Right kidney (tissue), 1 donor: ENCODE results near the gene NOL4L.

Experiments
- DNase-seq: peaks from one replicate; pipeline ENCODE4 v3.0.0-alpha.2; 2016

Gene NOL4L

DNA sequence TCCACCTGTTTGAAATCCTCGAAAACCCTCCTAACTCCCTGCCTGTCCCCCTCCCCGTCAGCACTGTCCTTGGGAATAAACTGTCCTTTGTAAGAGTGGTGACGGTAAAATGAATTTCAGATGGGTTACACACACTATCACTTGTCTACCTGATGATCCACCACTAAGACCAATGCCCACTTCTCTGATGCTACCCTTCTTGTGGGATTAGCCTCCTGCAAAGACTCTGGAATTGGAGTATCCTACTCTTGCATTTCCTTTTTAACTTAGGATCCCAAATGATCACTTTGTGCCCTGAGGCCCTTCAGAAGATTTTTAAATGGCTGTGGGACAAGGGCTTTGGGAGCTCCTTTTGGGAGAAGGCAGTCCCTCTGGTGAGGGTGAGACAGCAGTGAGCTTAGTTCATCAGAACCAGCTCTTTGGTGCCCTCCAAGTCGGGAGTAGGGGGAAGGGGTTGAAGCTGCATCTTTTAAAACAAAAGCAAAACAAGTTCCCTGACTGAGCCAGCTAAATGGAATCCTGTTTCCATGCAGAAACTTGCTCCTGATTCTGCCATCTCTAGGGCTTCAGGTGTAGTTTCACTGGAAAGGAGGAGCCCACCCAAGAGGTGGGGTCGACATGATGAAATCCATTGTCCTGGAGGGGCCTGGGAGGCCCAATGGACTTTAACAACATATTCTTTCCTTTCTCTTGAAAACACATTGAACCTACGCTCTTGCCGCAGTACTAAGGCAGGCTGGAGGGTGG lies 140.5 kb downstream of the NOL4L start:
- DNase-seq, result no peak

DNA sequence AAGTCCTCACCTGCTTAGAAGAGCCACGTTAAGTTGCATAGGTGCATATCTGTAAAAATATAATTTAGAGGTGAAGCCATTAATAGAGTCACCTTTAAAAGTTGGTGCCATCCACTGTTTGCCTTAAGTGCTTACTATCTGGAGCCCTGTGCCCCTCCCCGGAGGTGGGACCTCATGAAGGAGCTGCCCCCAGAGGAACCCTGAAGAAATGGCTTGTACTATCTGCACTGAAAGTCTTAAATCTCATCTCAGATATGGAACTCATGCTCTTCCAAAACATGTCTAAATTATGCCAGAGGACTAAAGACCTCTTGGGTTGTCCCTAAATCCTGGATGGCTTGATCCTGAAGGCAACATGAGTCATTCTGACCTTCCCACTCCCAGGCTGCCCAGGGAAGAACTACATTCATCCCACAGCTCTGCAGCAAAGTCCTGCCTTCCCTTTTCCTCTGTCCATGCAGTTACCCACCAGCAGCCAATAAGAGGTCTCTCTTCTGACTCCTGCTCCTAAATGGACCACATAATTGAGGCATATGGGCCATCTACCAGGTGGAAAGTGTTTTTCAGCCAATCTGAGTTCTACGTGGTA lies 141.7 kb downstream of the NOL4L start:
- no peak for DNase-seq

DNA sequence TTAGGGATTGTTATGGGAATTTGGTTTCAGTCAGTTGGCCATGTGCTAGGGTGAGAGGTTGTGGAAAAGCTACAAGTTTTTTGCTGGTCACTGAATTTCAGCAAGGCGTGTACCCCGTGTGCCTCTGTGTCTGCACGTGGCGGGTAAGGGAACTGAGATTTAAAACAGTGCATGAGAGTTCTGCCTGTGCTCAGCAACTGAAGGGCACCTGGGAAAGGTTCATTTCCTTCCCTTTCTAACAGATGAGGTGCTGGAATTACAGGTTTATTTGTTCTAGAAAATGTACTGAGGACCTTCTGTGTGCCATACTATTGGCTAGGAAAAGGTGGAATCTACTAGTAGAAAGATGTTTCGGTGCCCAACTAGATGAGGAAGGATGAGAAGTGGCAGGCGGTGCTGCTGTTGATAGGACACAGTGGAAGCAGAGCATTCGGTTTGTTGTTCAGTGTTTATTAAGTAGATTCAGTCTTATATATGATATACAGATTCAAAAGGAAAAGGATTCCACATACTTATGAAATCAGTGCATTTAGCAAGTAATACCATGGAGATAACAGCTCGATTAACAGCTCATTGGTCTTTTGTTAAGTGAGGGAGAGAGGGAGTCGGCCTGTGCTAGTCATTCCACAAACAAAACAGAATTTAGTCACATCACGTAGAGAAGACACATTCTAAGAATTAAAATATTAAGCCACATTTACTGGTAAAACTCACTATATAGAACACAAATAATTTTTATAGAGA lies 142.3 kb downstream of the NOL4L start:
- no peak for DNase-seq

DNA sequence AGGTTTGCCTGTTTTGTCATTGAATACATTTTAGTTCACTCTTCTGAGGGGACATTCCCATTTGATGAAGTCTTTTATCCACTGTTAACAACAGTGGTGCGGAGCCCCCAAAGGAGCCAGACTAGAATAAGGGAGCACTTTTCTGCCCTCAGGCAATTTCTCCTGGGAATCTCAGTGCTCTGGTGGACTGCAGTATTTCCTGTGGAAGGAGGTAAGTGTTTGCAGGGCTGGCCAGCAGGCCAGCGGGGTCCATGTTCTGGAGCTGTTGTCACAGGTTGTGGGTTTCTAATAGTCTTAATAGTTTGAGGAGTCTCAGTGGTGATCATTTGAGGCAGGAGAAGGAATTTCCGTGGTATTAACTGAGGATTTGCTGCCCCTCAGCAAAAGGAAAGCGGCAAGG lies 143.5 kb downstream of the NOL4L start:
- no peak for DNase-seq

DNA sequence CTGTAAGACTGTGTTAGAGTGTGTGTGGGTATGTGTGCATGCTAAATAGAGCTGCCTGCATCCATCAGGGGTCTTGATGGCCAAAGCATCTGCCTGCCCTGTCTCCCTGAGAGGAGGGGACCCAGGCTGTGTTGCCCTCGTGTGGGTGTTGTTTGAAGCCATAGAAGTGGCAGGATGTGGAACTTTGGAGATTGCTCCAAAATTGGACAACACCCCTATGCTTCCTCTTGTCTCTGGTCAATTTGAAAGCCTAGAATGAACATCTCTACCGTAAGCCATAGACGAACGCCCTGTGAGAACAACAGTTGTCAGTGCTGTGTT lies 144.4 kb downstream of the NOL4L start:
- no peak for DNase-seq

DNA sequence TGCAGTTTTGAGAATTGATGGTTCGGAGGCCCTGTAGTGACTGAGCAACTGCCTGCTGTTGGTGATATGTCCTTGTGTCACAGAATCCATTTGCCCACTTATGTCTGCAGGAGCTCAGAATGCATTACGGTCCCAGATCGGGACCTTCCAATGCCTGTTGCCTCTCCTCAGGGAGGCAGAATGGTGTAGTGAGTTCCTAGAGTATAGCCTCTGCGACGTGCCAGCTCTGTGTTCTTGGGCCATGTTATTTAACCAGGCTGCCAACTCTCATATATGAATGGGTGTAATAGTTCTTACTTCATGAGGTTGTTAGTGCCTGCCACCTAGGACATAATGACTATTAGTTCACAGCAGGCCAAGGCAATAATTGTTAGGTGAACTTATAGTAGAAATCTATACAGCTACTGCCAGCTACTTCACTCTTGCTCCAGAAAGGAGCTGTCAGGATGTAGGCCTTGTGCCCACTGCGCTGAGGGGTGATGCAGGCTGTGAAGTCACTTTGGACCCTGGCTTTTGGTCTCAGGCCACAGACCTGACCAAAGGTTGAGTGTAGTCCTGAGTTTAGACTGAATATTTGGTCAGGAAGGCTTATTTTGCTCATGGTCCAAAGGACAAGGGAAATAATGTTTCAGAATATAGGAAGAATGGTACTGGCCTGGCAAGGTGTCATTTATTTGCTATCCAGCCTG lies 144.9 kb downstream of the NOL4L start:
- DNase-seq, result no peak

DNA sequence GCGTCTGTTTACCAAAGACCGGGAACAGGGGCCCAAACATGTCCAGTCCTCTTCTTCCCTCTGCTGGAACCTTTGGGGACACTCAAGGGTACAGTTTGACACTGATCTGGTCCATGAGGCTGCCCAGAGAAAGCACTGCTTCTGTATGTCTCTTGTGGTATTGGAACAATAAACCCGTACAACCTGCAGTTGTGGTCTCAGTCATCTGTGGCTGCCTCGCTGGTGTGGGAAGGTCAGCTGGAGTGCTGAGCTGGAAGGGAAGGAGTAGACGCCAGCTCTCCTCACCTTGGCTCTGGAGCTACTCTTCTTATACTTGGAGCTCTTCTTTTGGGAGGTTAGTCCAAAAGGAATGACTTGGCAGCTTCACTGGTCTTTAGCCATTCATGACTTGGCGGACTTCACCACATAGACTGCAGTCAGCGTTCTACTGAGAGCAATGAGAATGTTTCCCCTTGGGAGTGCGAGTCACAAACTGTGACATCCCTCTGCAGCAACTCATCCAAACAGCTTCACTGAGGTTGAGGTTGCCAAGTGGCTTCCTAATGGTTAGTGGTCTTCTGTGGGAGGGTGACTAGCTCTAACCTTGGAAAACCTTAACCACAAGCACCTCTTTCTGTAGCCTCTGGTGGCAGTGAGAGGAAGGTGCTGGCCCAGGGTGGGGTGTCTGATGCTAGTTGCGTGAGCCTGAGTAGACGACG lies 145.9 kb downstream of the NOL4L start:
- DNase-seq, result no peak

DNA sequence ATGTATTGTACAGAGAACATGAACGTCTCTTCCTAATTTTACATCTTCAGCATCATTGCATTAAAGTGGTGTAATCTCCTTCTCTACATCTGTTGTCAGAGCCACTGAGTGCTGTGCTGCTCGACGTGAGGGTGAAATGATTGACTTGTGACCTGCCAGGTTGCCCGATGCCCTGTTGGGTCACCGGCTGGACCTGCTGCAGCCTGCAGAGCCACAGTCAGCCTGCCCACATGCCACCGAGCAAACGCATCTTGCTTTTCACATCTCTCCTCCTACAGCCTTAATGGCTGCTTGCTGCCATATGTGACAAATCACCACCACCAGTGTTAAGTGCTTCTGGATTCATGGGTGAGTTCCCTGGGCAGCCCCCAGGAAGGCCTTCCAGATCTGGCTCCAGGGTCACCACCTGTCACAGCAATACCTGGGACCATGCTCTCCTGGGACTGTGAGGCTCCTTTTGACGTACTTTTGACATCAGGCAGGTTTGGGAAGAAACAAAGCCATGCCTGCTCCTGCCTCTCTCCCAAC lies 146.7 kb downstream of the NOL4L start:
- DNase-seq, result no peak

DNA sequence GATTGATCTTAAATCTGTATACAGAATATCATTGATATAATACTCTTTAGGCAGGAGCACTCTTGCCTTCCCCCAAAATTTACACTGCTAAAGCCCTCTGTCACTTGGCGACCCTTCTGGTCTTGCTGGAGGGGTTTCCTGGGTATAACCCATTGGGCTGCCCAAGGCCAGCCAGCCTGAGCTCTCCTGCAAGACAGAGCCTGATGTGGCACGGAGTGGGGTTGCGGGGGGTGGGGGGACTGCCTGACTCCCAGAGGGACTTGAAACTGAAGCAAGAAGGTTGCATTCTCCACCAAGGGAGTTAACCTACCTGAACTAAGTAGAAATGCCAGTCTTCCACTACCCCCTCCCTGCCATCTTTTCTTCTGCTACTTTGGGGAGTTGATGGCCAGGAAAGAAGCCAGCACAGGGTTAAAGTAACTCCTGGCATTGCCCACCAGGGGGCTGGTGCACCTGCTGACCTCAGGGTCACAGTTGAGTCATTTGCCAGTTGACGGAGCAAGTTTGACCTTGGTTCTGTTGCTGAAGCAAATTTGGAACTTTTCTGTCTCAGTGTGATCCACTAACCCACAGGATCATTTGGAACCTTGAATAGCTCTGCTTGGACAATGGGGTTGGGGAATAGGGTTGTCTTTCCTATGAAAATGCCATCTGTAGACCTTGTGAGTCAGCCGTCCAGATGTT lies 147.6 kb downstream of the NOL4L start:
- DNase-seq, result no peak

DNA sequence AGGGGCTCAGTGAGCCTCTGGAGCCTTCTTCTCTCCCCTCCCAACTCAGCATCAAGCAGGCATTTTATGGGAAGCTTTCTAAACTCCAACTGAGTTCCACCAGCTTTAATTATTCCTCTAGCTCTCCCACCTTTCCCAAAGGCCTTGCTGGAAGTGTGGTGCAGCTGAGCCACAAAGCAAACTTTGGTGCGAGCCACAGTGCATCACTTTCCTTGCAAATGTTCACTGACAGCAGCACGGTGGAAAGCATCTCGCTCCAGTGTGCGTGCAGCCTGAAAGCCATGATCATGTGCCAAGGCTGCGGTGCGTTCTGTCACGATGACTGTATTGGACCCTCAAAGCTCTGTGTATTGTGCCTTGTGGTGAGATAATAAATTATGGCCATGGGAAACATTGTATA lies 148.2 kb downstream of the NOL4L start:
- no peak for DNase-seq

DNA sequence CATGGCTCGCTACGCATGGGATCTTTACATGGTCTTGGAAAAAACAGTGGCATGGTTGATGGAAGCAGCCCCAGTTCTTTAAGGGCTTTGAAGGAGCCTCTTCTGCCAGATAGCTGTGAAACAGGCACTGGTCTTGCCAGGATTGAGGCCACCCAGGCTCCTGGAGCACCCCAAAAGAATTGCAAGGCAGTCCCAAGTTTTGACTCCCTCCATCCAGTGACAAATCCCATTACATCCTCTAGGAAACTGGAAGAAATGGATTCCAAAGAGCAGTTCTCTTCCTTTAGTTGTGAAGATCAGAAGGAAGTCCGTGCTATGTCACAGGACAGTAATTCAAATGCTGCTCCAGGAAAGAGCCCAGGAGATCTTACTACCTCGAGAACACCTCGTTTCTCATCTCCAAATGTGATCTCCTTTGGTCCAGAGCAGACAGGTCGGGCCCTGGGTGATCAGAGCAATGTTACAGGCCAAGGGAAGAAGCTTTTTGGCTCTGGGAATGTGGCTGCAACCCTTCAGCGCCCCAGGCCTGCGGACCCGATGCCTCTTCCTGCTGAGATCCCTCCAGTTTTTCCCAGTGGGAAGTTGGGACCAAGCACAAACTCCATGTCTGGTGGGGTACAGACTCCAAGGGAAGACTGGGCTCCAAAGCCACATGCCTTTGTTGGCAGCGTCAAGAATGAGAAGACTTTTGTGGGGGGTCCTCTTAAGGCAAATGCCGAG lies 148.8 kb downstream of the NOL4L start:
- DNase-seq, result no peak

DNA sequence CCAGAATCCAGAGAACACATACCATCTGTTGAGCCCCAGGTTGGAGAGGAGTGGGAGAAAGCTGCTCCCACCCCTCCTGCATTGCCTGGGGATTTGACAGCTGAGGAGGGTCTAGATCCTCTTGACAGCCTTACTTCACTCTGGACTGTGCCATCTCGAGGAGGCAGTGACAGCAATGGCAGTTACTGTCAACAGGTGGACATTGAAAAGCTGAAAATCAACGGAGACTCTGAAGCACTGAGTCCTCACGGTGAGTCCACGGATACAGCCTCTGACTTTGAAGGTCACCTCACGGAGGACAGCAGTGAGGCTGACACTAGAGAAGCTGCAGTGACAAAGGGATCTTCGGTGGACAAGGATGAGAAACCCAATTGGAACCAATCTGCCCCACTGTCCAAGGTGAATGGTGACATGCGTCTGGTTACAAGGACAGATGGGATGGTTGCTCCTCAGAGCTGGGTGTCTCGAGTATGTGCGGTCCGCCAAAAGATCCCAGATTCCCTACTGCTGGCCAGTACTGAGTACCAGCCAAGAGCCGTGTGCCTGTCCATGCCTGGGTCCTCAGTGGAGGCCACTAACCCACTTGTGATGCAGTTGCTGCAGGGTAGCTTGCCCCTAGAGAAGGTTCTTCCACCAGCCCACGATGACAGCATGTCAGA lies 149.6 kb downstream of the NOL4L start:
- DNase-seq, result no peak

DNA sequence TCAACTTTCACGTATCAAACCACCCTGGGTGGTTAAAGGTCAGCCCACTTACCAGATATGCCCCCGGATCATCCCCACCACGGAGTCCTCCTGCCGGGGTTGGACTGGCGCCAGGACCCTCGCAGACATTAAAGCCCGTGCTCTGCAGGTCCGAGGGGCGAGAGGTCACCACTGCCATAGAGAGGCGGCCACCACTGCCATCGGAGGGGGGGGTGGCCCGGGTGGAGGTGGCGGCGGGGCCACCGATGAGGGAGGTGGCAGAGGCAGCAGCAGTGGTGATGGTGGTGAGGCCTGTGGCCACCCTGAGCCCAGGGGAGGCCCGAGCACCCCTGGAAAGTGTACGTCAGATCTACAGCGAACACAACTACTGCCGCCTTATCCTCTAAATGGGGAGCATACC lies 150.7 kb downstream of the NOL4L start:
- no peak for DNase-seq

DNA sequence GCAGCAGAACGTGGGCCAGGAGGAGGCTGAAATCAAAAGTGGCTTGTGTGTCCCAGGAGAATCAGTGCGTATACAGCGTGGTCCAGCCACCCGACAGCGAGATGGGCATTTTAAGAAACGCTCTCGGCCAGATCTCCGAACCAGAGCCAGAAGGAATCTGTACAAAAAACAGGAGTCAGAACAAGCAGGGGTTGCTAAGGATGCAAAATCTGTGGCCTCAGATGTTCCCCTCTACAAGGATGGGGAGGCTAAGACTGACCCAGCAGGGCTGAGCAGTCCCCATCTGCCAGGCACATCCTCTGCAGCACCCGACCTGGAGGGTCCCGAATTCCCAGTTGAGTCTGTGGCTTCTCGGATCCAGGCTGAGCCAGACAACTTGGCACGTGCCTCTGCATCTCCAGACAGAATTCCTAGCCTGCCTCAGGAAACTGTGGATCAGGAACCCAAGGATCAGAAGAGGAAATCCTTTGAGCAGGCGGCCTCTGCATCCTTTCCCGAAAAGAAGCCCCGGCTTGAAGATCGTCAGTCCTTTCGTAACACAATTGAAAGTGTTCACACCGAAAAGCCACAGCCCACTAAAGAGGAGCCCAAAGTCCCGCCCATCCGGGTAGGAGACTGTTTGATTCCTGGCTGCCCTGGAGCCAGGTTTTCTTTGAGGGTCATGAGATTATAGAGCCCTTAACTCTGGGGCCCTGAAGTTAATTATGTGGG lies 151.7 kb downstream of the NOL4L start:
- no peak for DNase-seq

DNA sequence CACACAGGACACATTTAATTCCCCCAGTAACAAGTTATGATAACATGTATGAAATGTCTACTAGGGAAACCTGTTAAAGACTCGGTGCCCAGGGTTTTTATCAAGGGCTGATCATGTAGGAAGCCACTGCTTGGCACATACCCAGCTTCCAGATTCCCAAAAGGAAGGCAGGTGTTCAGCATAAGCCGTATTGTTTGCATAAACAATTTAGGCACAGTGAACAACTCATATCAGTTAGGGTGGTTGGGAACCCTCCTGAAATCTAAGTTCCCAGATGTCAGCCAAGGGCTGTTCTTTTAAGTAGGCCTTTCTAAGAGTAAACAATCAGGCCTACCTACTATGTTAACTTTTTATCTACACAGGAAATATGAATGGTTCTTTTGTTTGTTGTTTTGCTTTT lies 152.9 kb downstream of the NOL4L start:
- DNase-seq, result no peak

DNA sequence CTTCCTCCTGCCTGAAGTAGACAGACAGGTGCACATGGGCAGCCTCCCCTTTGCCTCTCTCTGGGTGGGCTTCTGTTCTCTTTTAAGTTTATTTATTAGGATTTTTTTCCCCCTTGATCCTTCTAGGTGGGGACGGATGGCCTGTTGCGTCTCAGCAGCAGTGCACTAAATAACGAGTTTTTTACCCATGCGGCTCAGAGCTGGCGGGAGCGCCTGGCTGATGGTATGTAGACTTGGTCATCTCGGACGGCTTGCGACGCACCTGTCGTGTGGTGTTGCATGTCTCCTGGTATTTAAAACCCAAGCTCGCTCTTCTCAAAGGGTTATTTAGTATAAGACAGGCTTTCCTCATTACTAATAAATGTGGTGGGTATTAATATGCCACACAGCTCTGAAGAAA lies 153.7 kb downstream of the NOL4L start:
- DNase-seq, result no peak

DNA sequence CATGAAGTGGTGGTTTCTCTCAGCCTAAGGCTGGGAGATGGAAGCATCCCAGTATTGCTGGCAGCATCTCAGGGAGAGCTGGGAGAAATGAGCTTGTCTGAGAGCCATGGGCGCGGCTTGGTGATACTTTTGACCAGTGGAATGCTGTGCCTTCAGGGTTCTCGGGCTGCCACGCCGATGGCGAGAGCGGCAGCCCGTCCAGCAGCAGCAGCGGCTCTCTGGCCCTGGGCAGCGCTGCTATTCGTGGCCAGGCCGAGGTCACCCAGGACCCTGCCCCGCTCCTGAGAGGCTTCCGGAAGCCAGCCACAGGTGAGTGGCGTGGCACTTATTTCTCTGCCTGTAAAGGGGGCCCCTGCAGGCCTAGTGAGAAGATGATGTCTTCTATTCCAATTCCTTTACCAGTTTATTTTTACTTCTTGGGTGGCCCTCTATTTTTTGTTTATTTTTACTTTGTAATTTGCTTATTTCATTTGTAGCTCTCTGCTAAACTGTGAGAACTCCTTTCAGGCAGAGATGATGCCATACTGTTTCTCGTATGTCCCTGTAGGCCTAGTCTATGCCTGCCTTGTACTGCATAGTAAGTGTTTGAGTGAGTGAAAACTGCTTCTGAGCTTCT lies 155.3 kb downstream of the NOL4L start:
- DNase-seq, result no peak

DNA sequence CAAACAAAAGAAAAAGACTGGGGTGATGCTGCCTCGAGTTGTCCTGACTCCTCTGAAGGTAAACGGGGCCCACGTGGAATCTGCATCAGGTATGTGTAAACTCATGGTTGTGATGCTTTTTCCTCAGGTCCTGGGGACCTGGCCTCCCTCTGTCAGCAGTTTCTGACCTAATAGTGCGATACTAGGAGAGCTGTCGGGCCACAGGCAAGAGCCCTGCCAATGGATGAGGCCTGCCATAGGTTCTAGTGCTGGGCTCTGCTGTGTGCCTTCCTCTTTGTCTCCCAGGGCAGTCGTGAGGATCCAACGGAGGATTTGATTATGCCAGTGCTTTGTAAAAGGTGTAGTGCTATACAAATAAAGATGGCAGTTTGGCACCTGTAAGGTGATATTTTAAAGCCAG lies 155.8 kb downstream of the NOL4L start:
- DNase-seq, result no peak

DNA sequence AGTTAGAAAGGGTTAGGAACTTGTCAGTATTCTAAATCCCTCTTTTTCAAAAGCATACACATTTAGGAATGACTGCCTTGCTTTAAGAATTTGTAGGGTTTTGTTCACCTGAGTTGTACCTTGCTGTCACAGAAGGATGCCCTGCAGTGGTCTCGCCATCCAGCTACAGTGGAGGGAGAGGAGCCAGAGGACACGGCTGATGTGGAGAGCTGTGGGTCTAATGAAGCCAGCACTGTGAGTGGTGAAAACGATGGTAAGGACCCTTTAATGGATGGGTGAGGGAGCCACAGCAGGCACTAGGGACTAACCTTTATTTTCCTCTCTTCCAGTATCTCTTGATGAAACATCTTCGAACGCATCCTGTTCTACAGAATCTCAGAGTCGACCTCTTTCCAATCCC lies 157.1 kb downstream of the NOL4L start:
- DNase-seq, result no peak
